Peyer's patch (tissue), 4 donors: Measurements from ENCODE around the gene SNORC.

ENCODE experiments used
- CTCF ChIP-seq, 6 experiments: fragments of 450-650 bp in 4 of 6; fragments of 200-600 bp in 2 of 6; sonication (generic) in 1 of 6; IDR thresholded peaks; one replicate each; pipeline ENCODE4 v1.5.1; 2017 to 2019; ENCODE audit warnings: antibody characterized with exemption in 6 of 6, mild to moderate bottlenecking in 3 of 6, moderate library complexity in 1 of 6
- POLR2A ChIP-seq, 2 donors: fragments of 450-650 bp; IDR thresholded peaks; one replicate each; pipeline ENCODE4 v1.5.1; 2017; ENCODE audit warnings: antibody characterized with exemption in 2 of 2, mild to moderate bottlenecking in 2 of 2, moderate library complexity in 2 of 2

GRCh38 chr2:232870018-232870765 is at the start of gene SNORC:
- TF ChIP-seq CTCF (IDR thresholded peaks at IDR 0.05) (no peak), POLR2A (IDR thresholded peaks at IDR 0.05) (no peak)
